ENCODE measurements around the gene ZNF860.

Gene ZNF860

DNA sequence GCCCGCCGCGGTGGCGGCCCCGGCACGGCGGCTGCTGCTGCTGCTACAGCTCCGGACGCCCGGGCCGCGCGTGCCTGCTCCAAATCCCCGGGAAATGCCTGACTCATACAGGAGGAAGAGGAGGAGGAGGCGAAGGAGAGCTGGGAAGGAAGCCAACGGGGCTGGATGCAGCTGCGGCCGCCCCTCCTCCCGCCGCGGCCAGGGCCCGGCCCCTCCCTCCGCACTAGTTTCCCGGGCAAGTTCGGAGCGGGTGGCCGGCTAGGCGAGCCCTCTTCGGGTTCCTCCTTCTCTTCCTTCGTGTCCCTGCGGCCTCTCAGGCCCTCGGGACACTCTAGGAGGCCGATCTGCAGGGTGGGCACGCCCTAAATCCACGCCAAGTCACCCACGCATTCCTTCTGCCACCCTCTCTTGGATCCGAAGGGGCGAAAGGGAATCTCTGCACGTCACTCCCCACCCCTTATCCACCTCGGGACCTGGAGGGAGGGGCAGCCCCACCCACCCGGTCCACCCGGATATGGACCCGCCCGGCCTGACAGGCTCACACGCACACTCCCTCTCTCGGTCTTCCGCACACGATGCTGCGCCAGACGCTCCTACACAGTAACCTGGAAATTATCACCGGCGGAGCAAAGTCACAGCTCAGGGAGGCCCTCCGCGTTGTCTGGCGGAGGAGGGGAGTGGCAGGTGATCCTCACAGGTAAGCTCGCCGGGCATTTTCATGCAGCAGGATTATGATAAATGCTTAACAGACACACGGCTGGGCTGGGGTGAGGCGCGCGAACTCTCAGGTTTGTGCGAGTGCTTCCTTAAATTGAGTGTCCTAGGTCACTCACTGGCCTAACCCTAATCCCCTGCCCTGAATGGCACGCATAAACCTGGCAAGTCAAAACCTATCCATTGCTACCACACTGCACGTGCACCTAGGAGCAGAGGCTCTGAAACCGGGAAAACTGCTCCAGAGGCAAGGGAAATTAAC is at the start of gene ZNF860, which contains the start of gene OSBPL10:
Gene ZNF860 (plus strand): TSS at position 545 of the 976 bp plus-strand sequence. CDS start 7,330 bp downstream, outside the sequence.
Gene OSBPL10 (minus strand): TSS at position 57 of the 976 bp plus-strand sequence. CDS start 83 bp downstream, outside the sequence.
- peak; percentile 91 for DNase-seq

DNA sequence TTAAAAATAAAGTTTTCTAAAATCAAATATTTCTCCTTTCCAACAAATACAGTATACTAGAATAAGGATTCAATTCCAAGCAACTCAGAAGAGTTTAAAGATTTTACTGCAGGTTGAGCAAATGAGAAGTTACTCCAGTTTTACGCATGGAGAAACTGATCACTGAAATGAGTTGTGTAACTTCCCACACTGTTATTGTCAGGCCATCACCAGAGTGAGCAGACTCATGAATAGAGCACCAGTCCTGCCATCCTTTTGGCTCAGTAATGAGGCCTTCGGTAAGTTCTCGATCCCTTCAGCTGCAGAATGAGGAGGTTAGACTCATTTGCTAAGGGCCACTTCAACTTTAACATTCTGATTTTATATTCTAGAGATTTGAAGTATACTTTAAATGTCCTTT is 48.6 kb upstream of the ZNF860 start:
- no peak for DNase-seq

DNA sequence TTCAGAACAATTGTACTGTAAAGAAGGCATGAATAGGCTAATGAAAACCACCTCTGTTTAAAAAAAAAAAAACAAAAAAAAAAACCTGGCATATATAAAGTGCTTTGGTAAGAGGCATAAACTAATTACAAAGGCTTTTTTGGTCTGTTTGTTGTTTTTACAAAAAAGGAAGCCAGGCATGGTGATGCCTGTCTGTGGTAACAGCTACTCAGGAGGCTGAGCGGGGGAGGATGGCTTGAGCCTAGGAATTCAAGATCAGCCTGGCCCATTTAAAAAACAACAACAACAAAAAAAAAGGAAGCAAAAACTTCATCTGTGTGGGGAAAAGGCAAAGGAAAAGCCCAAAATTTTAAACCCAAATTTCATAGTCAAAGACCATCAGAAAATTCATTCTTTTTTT is 47.5 kb upstream of the ZNF860 start:
- no peak for DNase-seq

DNA sequence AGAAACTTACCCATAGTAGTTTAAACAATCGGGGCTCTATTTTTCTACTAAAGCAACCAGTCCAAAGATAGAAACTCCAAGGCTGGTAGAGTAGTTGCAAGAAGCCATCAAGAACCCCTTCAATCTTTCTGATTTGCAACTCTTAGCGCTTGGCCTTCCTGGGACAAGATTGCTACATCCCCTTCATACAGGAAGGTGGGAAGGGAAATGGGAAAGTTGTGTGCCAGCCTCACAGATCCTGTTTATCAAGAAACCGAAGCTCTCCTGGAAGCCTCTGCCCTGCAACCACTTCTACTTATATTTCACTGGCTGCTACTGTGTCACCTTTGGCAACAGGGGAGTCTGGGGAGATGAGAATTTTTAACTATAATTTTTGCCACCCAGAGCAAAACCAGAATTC is 46.7 kb upstream of the ZNF860 start:
- no peak for DNase-seq

GRCh38 chr3:31936420-31937060 is 45.0 kb upstream of the ZNF860 start:
- DNase-seq = no peak

- DNase-seq = peak; percentile 42
These were observed 44.3 kb upstream of the ZNF860 start for GRCh38 chr3:31937225-31937624.

DNA sequence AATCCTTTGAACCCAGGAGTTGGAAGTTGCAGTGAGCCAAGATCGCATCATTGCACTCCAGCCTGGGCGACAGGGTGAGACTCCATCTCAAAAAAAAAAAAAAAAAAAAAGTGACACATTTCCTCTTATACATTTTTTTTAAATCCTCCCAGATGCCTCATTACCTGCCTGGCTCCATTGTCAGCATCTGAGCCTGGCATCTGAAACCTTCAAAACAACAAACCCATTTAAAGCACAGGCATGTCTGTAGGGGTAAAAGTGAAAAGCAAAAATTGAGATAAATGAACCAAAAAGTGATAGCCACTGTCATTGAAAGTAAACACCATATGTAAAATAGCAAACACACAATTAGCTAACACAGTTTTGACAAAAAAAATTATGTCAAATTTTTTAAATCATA is 39.1 kb upstream of the ZNF860 start:
- no peak for DNase-seq

GRCh38 chr3:31943041-31943440 is 38.5 kb upstream of the ZNF860 start:
- DNase-seq = no peak

- no peak for DNase-seq
These were observed 35.9 kb upstream of the ZNF860 start for GRCh38 chr3:31945738-31946052.

DNA sequence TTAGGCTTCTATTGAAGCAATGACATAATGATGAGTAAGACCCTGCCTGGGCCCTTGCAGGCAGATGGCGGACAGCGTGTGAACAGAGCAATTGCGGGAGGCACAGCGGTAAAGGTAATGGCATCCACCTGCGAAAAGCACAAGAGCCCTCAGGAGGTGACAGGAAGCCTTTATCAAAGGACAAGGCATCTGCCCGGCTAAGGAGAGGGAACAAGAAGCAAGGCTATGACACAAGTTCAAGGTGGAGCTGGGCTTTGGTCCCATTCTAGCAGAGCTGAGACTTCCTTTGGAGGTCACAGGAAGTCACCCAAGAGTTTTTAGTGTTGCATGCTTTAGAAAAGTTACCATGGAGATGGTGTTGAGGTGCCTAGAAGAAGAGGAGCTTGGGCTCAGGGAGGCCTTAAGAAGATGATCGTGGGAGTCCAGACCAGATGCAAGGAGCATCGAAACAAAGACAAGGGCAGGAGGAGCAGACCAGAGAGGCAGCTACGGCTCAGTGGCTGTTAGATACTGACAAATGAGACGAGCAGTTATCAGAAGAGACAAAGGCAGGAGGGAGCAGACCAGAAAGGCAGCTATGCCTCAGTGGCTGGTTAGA is 35.0 kb upstream of the ZNF860 start:
- DNase-seq = no peak

DNA sequence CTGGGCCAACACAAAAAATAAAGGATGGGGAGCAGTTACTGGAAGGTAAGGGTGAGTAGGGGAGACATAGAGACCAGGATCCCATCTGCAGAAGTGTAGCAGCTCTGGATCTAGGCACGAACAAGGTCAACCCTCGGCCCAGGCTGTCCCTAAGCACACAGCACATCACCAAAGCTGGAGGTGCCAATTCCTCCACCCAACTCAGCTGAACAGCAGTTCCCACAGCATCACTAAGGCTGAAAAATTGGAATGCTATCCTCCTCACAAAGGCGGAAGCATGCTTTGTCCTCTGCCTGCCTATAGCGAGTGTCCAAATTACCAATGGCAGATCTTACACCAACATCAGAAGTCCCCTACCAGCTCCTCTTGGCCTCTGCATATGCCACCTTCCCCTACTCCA is 34.4 kb upstream of the ZNF860 start:
- DNase-seq = no peak

- DNase-seq = no peak
These were observed 33.9 kb upstream of the ZNF860 start for GRCh38 chr3:31947671-31948091.

DNA sequence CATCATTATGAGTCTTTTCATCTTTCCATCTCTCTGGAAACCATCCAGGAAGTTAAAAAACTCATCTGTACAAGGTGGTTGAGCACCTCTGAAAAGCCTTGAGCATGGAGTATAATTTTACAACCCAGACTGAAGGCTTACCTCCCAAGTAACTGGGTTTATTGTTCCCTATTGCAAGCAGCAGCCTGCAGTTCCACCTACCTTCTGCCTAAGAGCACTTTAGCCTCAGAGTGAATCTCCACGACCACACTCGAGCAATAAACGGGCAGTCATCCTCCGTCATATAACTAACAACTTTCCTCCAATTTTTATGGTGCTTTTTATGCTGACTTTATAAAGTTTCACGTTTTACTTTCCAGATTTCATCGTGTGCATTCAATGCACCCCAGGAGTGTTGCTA is 33.3 kb upstream of the ZNF860 start:
- DNase-seq = peak; percentile 40

DNA sequence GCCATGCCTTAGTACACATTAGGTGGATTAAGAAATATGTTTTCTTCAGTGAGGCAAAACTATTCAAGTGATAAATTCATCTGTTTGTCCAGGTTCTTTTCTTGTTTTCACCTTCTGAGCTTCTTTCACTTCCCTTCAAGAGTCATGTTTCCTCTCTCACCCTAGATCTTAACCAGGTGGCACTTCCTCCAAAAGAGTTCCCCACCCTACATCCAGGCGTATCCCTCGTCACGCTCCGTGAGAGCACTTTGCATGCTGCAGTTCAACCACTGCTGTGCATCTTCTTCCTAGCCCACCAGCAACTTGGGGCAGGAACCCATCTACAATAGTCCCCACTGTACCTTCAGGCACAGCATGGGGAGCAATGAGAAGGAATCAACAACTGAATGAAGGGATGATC is 29.3 kb upstream of the ZNF860 start:
- no peak for DNase-seq

GRCh38 chr3:31953091-31953490 is 28.5 kb upstream of the ZNF860 start:
- no peak for DNase-seq

DNA sequence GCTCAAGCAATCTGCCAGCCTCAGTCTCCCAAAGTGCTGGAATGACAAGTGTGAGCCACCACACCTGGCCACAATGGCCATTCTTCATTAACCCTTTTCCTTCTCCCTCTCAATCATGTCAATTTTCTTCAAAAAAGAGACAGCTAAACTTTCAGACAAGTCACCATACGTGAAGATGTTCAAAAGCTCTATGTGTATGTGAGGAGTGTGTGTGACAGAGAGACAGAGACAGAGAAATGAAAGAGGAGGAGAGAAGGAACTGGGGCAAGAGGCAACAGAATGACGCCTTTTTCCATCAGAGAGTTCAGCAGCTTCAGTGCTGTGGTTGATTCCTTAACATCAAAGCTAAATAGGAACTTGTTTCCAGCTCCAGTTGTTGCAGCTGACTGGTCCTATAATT is 27.9 kb upstream of the ZNF860 start:
- DNase-seq = no peak

DNA sequence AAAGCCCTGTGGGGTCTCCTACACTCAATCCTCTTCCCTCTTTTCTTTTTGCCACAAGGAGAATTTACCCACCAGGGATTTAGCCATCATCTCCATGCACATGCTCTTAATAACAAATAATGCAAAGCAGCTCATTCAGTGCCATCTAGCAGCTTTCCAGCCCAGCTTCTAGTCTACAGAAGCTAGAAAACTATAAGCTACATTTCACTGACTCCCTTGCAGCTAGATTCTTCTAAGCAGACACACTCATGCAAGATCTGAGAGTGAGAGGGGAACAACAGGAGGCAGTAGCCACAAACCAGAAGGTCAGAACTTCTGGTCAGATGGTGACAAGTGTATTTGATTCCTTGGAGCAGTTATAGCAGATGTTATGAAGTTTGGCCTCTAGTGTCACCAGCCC is 26.0 kb upstream of the ZNF860 start:
- DNase-seq = no peak

- DNase-seq = no peak
These were observed 24.4 kb upstream of the ZNF860 start for GRCh38 chr3:31957106-31957505.

DNA sequence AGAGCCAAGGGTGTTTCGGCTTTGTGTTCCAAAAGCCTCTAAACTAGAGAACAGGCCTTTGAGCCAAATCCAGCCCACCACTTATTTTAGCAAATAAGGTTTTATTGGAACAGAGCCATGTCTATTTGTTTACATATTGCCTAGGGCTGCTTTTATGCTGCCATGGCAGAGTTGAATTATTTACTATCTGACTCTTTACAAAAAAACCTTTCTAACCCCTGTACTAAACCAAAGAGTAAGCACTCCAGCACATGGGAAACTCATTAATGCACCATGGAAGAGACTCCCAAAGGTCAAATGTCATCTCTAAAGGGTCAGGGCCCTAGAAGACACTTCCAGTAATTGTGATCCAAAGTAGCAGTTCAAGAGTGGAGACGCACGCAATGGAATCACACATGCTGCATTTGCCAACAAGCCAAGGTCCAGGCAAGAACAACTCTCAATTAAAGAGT is 22.8 kb upstream of the ZNF860 start:
- DNase-seq = peak; percentile 82

DNA sequence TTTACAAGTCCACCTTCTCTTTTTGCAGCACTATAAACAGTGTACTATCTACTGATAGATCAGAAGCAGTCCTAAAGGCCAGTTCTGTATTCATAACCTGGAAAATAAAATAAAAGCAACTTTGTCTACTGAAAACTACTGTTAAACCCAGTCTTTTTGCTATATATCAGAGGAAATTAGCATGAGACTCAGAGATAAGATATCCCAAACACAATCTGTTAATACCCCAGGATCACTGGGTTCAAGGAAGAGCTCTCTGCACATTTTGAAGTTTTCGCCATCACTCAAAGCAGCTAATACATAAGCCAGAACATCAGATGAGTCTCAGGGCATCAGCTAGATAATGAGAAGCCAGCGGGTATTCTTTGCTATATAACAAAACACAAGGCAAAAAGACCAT is 22.3 kb upstream of the ZNF860 start:
- no peak for DNase-seq

DNA sequence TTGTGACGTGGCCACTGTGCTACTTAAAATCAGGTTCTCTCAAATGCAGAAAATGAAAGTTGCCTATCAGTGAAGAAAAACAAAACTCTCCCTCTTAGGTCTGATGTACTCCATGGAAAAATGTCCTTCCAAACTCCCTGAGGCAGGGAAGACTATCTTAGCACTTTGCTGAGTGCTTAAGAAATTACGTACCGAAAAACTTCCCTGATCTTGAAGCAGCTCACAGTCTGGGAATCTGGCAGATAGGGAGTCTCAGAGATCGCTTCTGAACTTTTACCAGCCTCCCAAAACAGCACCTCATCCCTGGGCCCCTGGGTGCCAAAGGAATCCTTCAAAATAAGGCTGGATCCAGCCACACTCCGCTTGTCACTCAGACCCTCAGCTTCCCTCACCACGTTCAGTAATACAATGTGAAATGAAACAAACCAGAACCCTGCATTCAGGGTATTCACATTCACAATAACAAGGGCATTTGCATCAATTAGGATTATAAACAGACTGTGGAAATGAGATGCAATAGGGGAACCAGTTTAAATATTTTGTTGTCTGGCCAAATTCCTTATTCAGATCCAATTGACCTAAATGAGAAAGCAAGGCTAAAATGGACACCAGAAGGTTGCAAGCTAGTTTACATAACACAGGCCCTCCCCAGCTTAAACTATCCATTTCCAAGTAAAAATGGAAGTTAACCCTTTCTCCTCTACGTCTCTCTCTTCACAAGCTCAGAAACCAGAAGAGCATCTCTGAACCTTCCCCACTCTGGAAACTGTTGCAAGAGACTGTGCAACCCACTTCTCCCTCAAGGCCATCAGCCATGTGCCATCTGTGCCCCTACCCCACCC is 21.4 kb upstream of the ZNF860 start:
- peak; percentile 4 for DNase-seq

- peak; percentile 64 for DNase-seq
These were observed 20.6 kb upstream of the ZNF860 start for GRCh38 chr3:31960793-31961431.

Data from NCI-H69 (cell line).